HG03196 (cell line): ENCODE results near the gene DCUN1D2.

Experiments used
- ATAC-seq: cut with Tn5 transposase; IDR thresholded peaks from one replicate; pipeline ENCODE4 v1.9.1; 2021; ENCODE audit not compliant: unreplicated experiment

The DCUN1D2 gene

GRCh38 chr13:113520571-113520970 is 30.1 kb upstream of the DCUN1D2 start:
- no peak for ATAC-seq

- no peak for ATAC-seq
Observed at GRCh38 chr13:113519556-113519955, 29.0 kb upstream of the DCUN1D2 start.

GRCh38 chr13:113518076-113518803 is 27.7 kb upstream of the DCUN1D2 start:
- no peak for ATAC-seq

GRCh38 chr13:113514847-113515246 is 24.3 kb upstream of the DCUN1D2 start:
- no peak for ATAC-seq

GRCh38 chr13:113513761-113514160 is 23.2 kb upstream of the DCUN1D2 start:
- ATAC-seq: no peak

- ATAC-seq: no peak
Observed at GRCh38 chr13:113511361-113511760, 20.9 kb upstream of the DCUN1D2 start.

DNA sequence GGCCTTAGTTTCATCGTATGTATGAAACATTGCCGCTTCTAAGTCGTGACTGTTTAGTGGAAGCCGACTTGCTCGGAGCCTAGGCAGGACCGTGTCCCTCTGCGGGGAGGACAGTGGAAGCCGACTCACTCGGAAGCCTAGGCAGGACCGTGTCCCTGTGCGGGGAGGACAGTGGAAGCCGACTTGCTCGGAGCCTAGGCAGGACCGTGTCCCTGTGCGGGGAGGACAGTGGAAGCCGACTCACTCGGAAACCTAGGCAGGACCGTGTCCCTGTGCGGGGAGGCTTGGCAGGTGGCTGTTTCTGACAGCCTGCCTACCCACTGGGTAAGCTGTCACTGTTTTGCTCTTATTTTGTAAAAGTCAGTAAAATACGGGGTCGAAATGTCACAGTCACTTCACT is 20.4 kb upstream of the DCUN1D2 start:
- no peak for ATAC-seq

GRCh38 chr13:113509989-113510388 is 19.5 kb upstream of the DCUN1D2 start:
- no peak for ATAC-seq

- ATAC-seq: no peak
Observed at GRCh38 chr13:113508521-113509254, 18.2 kb upstream of the DCUN1D2 start.

- ATAC-seq: no peak
Observed at GRCh38 chr13:113507505-113508345, 17.2 kb upstream of the DCUN1D2 start.

- ATAC-seq: no peak
Observed at GRCh38 chr13:113506871-113507388, 16.4 kb upstream of the DCUN1D2 start.

- no peak for ATAC-seq
Observed at GRCh38 chr13:113506025-113506685, 15.6 kb upstream of the DCUN1D2 start.

GRCh38 chr13:113502686-113503085 is 12.2 kb upstream of the DCUN1D2 start:
- ATAC-seq: no peak

DNA sequence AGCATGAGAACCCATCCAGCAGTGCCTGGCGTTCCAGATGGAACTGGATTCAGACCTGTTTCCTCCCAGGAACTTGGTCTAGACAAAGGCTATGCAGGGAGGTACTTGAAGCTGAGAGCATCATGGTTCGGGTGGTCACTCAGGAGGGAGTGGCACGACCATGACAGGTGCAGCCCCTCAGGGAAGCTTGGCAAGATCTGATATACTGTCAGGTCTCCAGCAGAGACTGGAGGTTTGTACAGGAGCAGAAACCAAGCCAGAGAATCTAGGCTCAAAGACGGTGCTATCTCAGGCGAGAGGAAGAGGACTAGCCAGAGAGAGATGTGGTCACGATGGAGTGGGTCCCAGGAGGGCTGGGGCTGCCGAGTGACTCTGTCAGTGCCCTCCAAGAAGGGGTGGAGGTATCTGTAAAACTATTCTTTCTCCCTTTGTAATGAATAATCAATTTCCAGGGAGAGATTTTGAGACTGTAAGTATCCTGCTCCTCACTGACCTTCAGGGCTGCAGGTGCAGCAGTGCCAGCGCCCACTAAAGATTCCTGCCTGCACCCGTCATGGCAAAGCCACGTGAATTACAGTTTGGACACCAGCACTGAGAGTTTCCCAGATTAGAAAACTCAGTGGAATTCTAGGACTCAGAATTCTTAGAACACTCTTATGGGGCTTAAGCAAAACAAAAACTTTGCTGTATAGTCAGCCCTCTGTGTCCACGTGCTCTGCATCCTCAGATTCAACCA is 10.2 kb upstream of the DCUN1D2 start:
- ATAC-seq: no peak

- no peak for ATAC-seq
Observed at GRCh38 chr13:113499936-113500335, 9.4 kb upstream of the DCUN1D2 start.

- ATAC-seq: no peak
Observed at GRCh38 chr13:113498905-113499304, 8.4 kb upstream of the DCUN1D2 start.

GRCh38 chr13:113497217-113497616 is 6.7 kb upstream of the DCUN1D2 start:
- no peak for ATAC-seq

- no peak for ATAC-seq
Observed at GRCh38 chr13:113495494-113496210, 5.1 kb upstream of the DCUN1D2 start.

DNA sequence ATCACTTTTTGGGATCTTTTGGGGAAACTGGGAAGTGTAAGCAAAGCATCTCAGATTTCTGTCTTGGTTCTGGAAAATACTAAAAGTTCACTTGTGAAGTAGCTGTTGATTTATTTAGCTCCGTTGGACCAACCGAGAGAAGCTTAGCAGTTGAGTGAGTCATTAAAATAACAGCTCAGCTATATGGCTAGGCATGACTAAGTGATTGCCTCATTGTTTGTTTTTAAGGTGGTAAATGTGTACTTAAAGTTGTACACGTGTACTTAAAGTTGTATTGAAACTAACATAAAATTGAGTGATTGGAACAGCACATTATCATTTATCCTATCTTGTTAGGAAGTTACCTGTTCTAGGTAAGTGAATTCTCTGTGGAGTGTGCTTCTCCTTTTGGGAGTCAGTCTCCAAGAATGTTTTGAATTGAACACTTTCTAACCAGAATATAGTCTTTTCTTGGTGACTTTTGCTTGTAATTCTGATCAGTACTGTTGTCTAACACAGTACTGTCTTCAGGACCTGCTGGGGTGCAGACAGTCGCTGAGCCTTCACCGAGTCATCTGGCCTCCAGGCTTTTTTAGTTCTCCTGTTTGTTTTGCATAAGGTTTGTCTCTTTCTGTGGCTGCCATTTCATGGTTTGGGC is 2.9 kb upstream of the DCUN1D2 start:
- ATAC-seq: no peak
